Brain microvascular endothelial cell (primary cell): ENCODE results near the gene GCN1.
"Not testable (repeated sequence)": the region's sequence is repeated elsewhere in the genome, so short reads cannot be mapped to it uniquely, and the experiment has no call there.

Experiments
- DNase-seq: peaks from one replicate; pipeline ENCODE4 v3.0.0-alpha.2; 2020
- H3K27ac ChIP-seq: fragments of 250-450 bp; sonication (Bioruptor Pico); 2 replicates; pipeline ENCODE4 v1.5.1; 2020; ENCODE audit warnings: mild to moderate bottlenecking, moderate library complexity
- H3K27me3 ChIP-seq: fragments of 250-450 bp; sonication (Bioruptor Pico); replicated peaks from 2 replicates; pipeline ENCODE4 v1.5.1; 2020; ENCODE audit warnings: mild to moderate bottlenecking
- H3K36me3 ChIP-seq: fragments of 250-450 bp; sonication (Bioruptor Pico); replicated peaks from 2 replicates; pipeline ENCODE4 v1.5.1; 2020; ENCODE audit warnings: mild to moderate bottlenecking
- H3K4me3 ChIP-seq: 2 replicates; pipeline ENCODE4 v1.5.1; 2011; ENCODE audit warnings: low read depth, mild to moderate bottlenecking, control low read depth, low read length, moderate library complexity
- in situ Hi-C: cut with HindIII; loops from 2 replicates; pipeline ENCODE4 v1.10.0; 2017; ENCODE audit warnings: low sequenced_read_pairs, low pct_ligation_motif_present
- TF ChIP-seq, protein P1 (sequence below): IDR thresholded peaks from 2 replicates; pipeline ENCODE4 v1.5.1; 2011; ENCODE audit warnings: low read depth, mild to moderate bottlenecking, moderate library complexity, low read length, control low read depth, inconsistent platforms; ENCODE audit errors: missing control alignments

The GCN1 gene

DNA sequence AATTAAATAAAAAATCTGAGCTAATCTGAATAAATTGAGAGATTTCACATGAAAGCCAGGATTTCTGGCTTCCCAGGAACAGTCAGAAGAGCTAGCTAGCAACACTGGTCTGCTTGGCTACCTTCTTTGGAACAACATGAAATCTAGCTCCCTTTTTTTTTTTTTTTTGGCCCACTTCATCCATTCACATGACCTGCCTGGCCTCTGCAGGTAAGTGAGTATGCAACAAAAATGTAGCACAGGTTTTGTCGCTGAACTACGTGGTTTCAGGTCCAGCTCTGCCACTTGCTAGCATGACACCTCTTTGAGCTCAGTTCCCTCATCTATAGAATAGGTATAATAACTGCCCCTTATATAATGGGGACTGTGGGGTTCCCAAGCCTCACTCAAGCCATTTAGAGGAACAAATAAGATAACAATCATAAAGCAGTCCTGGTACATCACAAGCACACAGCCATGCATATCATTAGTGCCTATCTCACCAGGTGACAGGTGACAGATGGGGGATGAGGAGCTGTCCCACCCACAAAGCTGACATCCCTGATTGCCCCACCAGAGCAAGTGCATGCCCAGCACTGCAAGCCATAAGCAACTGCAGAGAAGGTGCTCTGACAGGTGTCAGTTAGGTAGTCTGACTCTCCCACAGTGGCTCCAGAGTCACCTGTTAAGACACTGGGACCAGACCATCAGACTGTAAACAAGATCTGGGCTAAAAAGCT, 45.4 kb upstream of the GCN1 start:
- H3K4me3 ChIP-seq: no peak overlapping the region
- in situ Hi-C loops: no loop called here

DNA sequence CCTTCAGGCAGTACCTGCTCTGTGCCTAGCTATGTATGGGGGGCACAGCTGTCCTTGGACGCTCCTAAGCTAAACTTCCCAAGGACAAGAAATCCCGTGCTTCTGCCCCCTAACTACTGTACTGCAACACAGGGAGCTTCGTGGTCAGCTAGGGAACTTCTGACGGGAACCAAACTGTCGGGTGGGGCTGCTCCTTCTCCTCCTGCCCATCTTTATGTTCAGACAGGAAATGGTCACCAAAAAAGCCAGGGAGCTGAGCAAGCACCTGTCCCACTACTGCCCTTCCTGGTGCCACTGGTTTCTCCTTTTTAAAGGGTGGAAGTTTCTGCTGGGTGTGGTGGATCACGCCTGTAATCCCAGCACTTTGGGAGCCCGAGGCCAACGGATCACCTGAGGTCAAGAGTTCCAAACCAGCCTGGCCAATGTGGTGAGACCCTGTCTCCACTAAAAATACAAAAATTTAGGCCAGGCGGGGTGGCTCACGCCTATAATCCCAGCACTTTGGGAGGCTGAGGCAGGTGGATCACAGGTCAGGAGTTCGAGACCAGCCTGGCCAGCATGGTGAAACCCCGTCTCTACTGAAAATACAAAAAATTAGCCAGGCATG, 44.4 kb upstream of the GCN1 start:
- Histone ChIP-seq H3K27ac (no peak overlapping the region), H3K4me3 (no peak overlapping the region), H3K36me3 (peaks cover 2% of the 10 kb centered on the region), H3K27me3 (no peaks in the 10 kb centered on the region)
- TF ChIP-seq, protein P1, sequence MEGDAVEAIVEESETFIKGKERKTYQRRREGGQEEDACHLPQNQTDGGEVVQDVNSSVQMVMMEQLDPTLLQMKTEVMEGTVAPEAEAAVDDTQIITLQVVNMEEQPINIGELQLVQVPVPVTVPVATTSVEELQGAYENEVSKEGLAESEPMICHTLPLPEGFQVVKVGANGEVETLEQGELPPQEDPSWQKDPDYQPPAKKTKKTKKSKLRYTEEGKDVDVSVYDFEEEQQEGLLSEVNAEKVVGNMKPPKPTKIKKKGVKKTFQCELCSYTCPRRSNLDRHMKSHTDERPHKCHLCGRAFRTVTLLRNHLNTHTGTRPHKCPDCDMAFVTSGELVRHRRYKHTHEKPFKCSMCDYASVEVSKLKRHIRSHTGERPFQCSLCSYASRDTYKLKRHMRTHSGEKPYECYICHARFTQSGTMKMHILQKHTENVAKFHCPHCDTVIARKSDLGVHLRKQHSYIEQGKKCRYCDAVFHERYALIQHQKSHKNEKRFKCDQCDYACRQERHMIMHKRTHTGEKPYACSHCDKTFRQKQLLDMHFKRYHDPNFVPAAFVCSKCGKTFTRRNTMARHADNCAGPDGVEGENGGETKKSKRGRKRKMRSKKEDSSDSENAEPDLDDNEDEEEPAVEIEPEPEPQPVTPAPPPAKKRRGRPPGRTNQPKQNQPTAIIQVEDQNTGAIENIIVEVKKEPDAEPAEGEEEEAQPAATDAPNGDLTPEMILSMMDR: no peak
- DNase-seq: no peak
- in situ Hi-C loops: no loop called here

More for the DNA sequence above, 45.4 kb upstream of the GCN1 start:
- peaks cover 2% of the 10 kb centered on the region for H3K36me3 ChIP-seq
- H3K27ac ChIP-seq: no peak overlapping the region
- TF ChIP-seq, protein P1: no peak
- no peaks in the 10 kb centered on the region for H3K27me3 ChIP-seq
- no peak for DNase-seq

DNA sequence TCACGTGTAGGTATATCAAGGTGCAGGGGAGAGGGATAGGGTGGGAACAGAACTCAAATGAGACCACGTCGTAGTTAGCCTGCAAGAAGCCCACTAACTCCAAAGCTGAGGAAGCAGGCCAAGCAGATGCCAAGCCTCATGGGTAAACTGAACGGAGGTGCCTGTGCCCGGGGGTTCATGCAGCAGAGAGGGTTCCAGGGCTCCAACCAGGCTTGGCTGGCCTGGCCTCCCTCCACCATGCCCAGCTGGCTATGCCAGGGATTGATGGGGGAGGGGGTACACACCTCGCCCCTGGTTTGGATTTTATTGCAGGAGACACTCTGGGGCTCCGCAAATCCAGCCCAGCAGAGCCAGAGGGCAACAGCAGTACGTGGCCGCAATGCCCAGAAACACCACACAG, 43.7 kb upstream of the GCN1 start:
- TF ChIP-seq, protein P1: no peak
- H3K4me3 ChIP-seq: no peak overlapping the region
- in situ Hi-C loops: no loop called here
- no peak for DNase-seq
- peak overlapping the region; percentile 80 for H3K27ac ChIP-seq
- peaks cover 2% of the 10 kb centered on the region for H3K36me3 ChIP-seq
- no peaks in the 10 kb centered on the region for H3K27me3 ChIP-seq

DNA sequence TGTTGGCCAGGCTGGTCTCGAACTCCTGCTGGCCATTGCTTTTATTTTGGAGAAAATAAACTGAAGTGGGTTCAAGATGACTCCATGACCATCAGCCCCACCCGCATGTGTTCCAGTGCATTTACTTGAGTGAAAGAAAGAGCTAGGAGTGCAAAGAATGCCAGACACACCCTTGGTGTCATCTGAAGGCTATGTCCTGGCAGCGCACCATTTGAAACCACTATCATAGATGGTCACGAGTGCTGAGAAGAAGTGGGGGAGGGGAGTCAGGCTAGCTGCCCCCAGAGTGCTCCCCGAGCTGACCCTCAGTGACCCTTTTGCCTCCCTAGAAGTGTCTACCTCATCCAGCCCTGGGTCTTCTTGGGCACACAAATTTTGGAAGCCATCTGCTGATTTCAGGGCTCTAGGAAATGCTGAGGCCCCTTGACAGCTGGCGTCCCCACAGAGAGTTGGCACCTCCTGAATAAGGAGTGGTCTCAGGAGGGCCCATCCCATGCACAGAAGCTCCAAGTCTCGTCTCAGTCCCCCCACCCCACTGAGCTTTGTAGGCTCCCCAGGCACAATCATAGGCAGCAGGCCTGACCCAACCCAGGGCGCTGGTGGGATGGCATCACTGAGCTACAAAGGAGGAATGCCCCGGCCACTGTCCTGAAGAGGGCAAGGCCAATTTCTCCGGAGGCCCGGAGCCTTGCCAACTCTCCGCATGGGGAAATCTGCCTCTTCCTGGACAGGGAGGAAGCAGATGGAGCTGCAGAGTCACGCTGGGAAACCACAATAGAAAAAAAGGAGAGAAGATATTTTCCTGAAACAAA, 43.1 kb upstream of the GCN1 start:
- peak overlapping the region; percentile 80 for H3K27ac ChIP-seq
- no peaks in the 10 kb centered on the region for H3K27me3 ChIP-seq
- TF ChIP-seq, protein P1: no peak
- peaks cover 2% of the 10 kb centered on the region for H3K36me3 ChIP-seq
- no peak overlapping the region for H3K4me3 ChIP-seq
- in situ Hi-C loops: no loop called here
- DNase-seq: peak; percentile 62

DNA sequence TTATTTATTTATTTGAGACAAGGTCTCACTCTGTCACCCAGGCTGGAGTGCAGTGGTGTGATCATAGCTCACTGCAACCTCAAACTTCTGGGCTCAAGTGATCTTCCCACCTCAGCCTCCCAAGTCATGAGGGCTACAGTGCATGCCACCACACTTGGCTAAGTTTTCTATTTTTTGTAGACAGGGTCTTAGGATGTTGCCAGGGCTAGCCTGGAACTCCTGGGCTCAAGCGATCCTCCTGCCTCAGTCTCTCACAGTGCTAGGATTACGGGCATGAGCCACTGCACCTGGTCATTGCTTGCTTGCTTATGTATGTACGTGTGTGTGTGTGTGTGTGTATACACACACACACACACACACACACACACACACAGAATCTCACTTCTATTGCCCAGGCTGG, 42.3 kb upstream of the GCN1 start:
- in situ Hi-C loops, H3K4me3 ChIP-seq, H3K27me3 ChIP-seq, DNase-seq, H3K36me3 ChIP-seq: not testable (repeated sequence)
- peak overlapping the region; percentile 80 for H3K27ac ChIP-seq
